ENCODE data around the gene USP54. TPM values are rescaled to one million over a fixed set of nuclear protein-coding genes. Genes with fewer than 3 reads are reported as not detected.
"Not testable (repeated sequence)": the region's sequence is repeated elsewhere in the genome, so short reads cannot be mapped to it uniquely, and the experiment has no call there.

Gene USP54, protein sequence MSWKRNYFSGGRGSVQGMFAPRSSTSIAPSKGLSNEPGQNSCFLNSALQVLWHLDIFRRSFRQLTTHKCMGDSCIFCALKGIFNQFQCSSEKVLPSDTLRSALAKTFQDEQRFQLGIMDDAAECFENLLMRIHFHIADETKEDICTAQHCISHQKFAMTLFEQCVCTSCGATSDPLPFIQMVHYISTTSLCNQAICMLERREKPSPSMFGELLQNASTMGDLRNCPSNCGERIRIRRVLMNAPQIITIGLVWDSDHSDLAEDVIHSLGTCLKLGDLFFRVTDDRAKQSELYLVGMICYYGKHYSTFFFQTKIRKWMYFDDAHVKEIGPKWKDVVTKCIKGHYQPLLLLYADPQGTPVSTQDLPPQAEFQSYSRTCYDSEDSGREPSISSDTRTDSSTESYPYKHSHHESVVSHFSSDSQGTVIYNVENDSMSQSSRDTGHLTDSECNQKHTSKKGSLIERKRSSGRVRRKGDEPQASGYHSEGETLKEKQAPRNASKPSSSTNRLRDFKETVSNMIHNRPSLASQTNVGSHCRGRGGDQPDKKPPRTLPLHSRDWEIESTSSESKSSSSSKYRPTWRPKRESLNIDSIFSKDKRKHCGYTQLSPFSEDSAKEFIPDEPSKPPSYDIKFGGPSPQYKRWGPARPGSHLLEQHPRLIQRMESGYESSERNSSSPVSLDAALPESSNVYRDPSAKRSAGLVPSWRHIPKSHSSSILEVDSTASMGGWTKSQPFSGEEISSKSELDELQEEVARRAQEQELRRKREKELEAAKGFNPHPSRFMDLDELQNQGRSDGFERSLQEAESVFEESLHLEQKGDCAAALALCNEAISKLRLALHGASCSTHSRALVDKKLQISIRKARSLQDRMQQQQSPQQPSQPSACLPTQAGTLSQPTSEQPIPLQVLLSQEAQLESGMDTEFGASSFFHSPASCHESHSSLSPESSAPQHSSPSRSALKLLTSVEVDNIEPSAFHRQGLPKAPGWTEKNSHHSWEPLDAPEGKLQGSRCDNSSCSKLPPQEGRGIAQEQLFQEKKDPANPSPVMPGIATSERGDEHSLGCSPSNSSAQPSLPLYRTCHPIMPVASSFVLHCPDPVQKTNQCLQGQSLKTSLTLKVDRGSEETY (N-terminal part only)
- total RNA-seq (2014; rRNA removed; shearing (Covaris generic)): 13.0 and 23.2 TPM in 2 replicates

DNA sequence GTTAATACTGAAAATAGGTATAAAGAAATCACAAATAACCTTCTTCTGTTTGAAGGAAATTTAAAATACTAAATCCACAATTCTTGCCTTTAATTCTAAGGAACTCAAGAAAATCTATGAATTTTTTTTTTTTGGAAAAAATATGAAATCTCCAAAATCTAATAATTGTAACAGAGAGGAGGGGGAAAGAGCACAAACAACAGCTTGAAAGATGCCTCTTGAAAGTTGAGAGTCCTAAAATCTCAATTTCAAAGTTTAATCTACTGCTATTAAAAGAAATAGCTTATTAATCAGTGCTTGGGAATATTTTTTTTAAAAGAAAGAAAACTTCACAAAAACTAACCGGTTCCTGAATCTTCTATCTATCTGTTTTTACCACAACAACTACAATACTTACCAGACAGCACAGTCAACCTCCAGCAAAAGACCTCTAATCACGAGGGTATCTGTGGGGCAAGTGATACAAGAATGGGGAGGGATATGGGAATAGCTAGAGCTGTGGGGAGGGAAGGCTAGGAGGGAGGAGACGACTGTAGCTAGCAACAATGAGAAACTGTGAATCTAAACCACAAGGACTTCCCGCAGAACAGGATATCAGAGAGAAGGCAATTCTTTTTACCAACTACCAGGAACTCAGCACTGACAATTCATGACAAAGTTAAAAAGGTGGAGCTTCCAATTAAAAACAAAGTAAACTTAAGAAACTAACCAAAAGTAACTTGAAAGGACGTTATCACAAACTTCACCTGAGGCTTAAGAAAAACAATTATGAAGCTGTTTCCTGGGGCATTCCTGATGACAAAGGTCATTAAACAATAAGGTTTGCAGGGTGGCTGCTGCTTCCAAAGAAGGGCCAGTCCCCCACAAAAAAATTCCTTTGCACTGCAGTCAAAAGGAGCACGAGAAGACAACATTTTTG is at the start of gene USP54:
Gene USP54, minus strand, starts transcription at position 462 of the 919 bp plus-strand sequence. CDS start 15,684 bp downstream, outside the sequence.
- in situ Hi-C loops (cut with HindIII; ENCODE audit: low sequenced_read_pairs): no loop called here
- DNase-seq (ENCODE audit: low spot score): no peak

DNA sequence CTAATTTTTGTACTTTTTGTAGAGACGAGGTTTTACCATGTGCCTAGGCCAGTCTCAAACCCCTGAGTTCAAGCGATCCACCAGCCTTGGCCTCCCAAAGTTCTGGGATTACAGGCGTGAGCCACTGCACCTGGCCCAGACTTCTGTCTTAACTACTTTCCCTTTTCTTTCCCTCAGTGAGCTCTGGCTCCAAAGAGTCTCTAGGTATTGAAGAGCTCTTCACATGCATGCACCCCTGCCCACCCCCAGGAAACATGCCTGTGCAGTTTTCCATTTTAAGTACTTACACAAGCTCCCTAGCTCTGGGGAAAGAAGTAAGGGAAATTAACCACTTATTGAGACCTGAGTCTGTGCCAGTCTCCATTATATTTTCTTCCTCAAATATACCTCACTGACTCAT is 48.1 kb upstream of the USP54 start:
- DNase-seq (ENCODE audit: low spot score): no peak
- in situ Hi-C loops (cut with HindIII; ENCODE audit: low sequenced_read_pairs): no loop called here

DNA sequence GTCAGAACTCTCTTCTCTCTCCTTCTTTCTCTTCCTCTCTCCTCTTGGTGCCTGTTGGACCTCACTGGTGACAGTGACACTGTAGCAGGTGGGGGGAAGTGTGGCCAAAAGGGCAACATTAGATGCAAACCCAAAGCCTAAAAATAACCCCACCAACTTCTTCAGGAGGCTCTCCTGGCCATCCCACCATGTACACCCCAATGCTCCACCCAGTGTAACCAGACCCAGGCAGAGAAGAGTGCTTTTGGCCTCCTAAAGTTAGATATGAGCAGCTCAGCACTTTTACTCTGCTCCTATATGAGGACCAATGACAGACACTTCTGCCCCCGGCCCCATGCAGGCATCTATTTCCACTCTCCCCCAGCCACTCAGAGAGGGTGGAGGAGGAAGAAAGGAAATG is 44.6 kb upstream of the USP54 start:
- no peak for DNase-seq (ENCODE audit: low spot score)
- in situ Hi-C loops (cut with HindIII; ENCODE audit: low sequenced_read_pairs): no loop called here

DNA sequence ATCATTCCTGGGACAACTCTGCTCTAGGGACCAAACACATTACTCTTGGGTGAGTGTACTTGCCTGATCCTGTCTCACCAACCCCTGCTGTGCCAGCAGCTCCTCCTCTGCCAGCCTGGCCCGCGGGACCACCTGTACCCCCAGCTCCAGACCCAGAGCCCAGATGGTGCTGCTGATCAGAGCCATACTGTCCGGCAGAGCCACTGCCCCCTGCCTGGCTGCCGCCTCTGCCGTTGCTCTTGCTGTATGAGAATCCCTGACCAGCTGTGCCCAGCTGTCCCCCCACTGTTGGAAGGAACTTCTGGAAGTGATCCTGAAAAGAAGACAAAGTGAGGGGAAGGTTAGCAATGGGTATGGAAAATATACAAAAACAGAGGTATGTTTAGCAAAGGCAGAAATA is 43.3 kb upstream of the USP54 start:
- in situ Hi-C loops (cut with HindIII; ENCODE audit: low sequenced_read_pairs): no loop called here
- DNase-seq (ENCODE audit: low spot score): no peak

DNA sequence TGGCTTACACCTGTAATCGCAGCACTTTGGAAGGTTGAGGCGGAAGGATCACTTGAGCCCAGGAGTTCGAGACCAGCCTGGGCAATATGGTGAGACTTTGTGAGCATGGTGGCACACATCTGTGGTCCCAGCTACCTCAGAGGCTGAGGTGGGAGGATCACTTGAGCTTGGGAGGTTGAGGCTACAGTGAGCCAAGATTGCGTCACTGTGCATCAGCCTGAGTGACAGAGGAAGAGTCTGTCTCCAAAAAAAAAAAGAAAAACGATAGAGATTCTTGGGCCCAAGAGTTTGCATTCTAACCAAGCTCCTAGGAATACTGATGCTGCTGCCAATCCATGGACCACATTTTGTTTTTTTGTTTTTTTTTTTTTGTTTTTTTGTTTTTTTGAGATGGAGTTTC is 38.0 kb upstream of the USP54 start:
- in situ Hi-C loops (cut with HindIII; ENCODE audit: low sequenced_read_pairs): no loop called here
- no peak for DNase-seq (ENCODE audit: low spot score)

DNA sequence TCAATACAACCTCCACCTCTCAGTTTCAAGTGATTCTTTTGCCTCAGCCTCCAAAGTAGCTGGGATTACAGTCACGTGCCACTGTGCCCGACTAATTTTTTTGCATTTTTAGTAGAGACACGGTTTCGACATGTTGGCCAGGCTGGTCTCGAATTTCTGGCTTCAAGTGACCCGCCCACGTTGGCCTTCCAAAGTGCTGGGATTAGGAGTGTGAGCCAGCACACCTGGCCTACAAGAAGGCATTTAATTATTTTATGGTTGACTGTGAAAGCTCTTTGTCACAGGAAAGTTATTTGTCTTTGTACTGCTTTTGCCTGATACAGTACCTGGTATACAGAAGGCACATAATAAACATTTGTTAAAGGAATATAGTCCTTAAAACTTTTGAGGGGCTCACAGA is 37.3 kb upstream of the USP54 start:
- DNase-seq (ENCODE audit: low spot score): no peak
- in situ Hi-C loops (cut with HindIII; ENCODE audit: low sequenced_read_pairs): no loop called here

DNA sequence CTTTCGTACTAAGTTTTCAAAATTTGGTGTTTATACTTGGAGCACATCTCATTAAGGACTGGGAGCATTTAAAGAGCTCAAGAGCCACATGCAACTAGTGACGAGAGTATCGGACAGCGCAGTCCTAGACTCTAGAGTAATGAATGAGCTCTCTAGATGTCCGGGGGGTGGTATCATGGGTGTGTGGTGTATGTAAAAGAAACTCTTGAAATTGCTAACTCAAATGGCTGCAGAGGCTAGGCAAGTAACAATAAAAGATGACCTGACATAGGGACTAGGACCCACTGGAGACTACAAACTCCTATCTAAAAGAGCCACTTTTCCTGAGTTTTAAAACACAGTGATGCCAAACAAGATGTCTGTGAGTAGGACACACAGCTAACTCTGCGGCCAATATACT is 36.2 kb upstream of the USP54 start:
- in situ Hi-C loops (cut with HindIII; ENCODE audit: low sequenced_read_pairs): no loop called here
- no peak for DNase-seq (ENCODE audit: low spot score)

DNA sequence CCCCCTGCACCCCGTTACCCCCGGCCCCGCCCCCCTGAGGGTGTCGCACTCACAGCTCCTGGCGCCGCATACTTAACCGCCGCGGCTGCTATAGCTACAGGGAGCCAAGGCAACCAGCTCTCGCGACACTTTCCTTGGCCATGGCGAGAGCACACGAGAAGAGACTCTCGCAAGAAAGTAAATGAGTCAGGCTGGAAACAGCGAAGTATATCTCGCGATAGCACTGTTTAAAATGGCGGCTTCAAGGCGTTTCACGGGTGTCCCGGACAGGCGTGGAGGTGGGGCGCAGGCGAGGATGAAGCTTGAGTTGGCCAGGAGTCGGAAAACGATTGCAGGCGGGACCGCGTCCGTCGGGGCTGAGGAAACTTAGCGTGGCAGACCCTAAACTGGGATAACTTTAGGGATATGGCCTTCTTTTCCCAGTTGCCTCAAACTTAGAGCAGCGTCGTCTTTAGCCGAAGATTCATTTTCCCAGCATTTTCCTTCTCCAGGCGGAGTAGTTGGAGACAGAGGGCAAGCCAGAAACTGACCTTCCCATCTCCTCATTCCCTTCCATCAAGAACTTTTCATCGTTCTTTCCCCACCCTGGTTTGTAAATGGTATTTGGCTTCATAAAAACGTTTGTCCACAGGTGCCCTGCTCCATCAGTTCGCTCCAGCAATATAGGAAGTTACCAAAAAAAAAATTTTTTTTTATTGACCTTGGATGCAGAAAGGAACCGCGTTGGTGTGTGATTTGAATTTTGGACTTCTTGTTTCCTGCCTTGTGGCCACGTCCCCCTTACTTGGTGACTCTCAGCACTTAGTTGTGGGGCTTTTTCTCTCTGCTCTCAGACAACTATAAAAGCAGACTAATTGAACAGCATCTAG is 35.0 kb upstream of the USP54 start:
- in situ Hi-C loops (cut with HindIII; ENCODE audit: low sequenced_read_pairs): no loop called here
- peak; percentile 95 for DNase-seq (ENCODE audit: low spot score)

DNA sequence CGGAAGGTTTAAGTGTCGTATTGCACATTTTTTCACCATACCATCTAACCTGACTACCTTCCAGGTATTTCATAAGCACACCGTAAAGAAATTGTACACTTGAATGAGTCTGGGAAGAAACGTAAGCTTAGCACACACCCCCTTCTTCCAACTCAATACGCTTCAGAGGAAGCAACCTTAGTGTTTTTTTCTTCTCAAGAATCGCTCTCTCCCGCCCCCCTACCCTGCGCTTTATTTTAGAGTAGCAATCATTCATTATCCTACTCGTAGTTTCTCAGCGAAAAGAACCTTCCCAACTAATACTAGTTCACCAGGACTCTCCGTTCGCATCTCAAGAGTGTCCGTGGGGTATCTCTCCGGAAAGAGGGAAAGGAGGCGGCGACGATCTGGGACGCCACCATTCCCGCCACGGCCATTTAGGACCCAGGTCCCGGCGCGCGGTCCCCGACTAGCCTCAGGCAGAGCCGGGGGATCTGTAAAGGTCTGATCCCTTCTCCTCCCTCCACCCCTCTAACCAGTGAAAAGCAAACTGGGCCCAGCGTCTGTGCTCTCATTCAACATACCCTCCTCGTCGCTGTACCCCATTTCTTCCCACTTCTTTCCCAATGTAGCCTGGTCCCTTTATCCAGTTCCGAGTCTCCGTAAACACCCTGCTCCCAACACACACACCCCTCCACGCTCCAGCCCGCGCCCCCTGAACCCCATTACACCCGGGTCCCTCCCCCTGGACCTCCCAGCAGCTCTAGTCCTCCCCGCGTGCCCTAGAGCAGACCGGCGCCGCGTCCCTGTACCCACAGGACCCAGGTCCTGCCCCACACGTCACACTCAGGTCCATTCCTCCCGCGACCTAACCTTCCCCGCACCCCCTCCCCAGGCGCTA is 34.1 kb upstream of the USP54 start:
- peak; percentile 54 for DNase-seq (ENCODE audit: low spot score)
- in situ Hi-C loops (cut with HindIII; ENCODE audit: low sequenced_read_pairs): no loop called here

DNA sequence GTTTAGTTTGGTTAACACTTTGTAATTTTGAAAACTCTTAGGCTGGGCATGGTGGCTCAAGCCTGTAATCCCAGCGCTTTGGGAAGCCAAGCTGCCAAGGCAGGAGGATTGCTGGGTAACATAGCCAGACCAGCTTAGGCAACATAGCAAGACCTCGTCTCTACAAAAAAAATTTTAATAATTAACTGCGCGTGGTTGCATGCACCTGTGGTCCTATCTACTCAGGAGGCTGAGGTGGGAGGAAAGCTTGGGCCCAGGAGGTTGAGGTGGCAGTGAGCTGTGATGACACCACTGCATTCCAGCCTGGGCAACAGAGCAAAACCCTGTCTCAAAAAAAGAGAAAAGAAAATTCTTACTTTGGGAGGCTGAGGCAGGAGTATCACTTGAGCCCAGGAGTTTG is 31.9 kb upstream of the USP54 start:
- in situ Hi-C loops (cut with HindIII; ENCODE audit: low sequenced_read_pairs): no loop called here
- no peak for DNase-seq (ENCODE audit: low spot score)

DNA sequence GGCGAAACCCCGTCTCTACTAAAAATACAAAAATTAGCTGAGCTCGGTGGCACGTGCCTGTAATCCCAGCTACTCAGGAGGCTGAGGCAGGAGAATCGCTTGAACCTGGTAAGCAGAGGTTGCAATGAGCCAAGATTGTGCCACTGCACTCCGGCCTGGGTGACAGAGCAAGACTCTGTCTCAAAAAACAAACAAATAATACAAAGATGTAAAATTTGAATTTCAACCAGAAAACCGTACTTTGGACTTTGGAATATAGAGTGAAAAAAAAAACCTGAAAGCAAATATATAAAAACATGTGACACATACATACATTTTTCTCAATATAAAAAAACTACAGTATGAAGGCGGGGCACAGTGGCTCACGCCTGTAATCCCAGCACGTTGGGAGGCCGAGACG is 29.8 kb upstream of the USP54 start:
- in situ Hi-C loops (cut with HindIII; ENCODE audit: low sequenced_read_pairs); DNase-seq (ENCODE audit: low spot score): not testable (repeated sequence)

DNA sequence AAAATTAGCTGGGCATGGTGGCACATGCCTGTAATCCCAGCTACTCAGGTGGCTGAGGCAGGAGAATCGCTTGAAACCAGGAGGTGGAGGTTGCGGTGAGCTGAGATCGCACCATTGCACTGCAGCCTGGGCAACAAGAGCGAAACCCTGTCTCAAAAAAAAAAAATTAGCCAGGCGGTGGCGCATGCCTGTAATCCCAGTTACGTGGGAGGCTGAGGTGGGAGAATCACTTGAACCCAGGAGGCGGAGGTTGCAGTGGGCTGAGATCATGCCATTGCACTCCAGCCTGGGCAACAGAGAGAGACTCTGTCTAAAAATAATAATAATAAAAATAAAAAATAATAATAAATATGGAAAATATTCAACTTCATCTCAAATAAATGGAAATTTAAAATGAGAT is 26.0 kb upstream of the USP54 start:
- DNase-seq (ENCODE audit: low spot score); in situ Hi-C loops (cut with HindIII; ENCODE audit: low sequenced_read_pairs): not testable (repeated sequence)

DNA sequence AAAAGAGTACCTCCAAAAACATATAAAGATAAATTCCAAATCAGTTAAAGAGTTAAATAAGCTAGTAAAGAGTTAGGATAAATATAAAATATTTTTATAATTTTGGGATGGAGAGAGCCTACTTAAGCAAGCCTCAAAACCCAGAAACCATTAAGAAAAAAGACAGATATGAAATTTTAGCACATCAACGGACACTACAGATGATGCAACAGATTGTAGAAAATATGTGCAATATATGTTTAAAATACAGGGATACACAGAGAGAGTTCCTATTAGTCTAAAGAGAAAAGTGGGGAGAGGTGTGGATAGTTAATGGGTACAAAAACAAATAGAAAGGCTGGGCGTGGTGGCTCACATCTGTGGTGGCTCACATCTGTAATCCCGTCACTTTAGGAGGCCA is 23.6 kb upstream of the USP54 start:
- in situ Hi-C loops (cut with HindIII; ENCODE audit: low sequenced_read_pairs): no loop called here
- DNase-seq (ENCODE audit: low spot score): no peak

DNA sequence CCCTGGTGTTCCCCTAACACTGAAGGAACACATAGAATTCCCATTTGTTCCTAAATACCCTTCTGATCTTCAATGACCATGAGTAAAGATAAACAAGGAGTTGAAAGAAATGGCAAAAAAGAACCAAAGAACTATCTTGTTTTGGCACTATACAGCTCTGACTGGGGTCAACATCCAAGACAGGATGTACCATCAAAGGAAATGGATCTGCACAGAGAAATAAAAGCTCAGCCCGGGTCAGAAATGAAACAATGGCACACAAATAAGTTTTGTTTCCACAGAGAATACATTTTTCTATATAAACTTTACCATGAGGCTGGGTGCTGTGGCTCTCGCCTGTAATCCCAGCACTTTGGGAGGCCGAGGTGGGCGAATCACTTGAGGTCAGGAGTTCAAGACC is 18.0 kb upstream of the USP54 start:
- in situ Hi-C loops (cut with HindIII; ENCODE audit: low sequenced_read_pairs): no loop called here
- no peak for DNase-seq (ENCODE audit: low spot score)

DNA sequence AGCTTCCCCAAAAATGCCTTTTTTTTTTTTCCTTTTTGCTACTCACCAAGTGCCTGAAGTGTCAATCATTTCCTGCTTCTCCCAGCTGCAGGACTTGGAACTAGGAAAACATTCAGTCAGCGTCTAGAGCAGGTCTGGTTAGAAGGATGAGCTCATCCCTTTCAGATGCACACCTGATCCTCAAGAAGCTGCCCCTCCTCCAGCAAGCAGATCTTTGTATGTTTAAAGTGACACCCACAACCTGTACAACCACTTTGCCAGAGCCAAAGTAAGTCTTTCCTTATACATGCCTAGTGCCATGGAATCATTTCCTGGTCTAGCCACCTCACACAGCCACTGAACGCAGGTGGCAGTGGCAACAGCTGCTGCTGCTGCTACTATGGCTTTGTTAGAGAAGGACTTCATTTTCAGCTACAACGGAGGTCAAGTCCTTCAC is 10.4 kb upstream of the USP54 start:
- in situ Hi-C loops (cut with HindIII; ENCODE audit: low sequenced_read_pairs): no loop called here
- DNase-seq (ENCODE audit: low spot score): no peak

DNA sequence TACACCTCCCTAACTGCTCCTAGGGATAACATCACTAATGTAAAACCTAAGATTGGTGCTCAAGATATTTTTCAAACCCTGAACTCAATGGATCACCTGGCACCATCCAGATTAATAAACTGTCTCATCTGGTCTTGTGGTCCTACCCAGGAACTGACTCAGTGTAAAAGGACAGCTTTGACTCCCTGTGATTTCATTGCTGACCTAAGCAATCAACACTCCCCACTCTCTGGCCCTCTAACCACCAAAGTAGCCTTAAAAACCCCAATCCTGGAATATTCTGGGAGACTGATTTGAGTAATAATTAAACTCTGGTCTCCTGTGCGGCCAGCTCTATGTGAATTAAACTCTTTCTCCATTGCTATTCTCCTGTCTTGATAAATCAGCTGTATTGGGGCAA is 6.2 kb upstream of the USP54 start:
- no peak for DNase-seq (ENCODE audit: low spot score)
- in situ Hi-C loops (cut with HindIII; ENCODE audit: low sequenced_read_pairs): no loop called here

DNA sequence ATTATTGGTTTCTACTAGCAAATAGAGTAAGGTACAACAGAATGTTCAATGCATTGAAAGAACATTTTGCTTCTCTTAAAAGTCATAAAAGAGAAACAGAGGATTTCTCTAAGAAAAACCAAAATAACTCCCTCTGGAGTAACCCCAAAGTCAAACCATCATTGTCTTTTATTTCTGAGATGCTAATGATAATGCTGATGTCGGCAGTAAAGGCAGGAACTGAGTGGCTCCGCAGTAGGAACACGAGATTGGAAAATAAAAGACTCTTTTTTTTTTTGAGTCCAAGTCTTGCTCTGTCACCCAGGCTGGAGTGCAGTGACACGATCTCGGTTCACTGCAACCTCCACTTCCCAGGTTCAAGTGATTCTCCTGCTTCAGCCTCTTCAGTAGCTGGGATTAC is 2.7 kb upstream of the USP54 start:
- no peak for DNase-seq (ENCODE audit: low spot score)
- in situ Hi-C loops (cut with HindIII; ENCODE audit: low sequenced_read_pairs): no loop called here
